Inflammatory macrophage treated with lipopolysaccharide for 4 hours (primary cell): ENCODE data around the gene FOXP3.
"Not testable (repeated sequence)": the region's sequence is repeated elsewhere in the genome, so short reads cannot be mapped to it uniquely, and the experiment has no call there.

Experiments used
- DNase-seq: peaks from one replicate; pipeline ENCODE4 v3.0.0-alpha.2; 2020

The FOXP3 gene

GRCh38 chrX:49264460-49264859 lies at the start of gene FOXP3:
Gene FOXP3 (minus strand): TSS chrX:49264710. CDS start chrX:49258505, 6,205 bp downstream.
- DNase-seq: no peak

GRCh38 chrX:49312176-49312575 lies 47.7 kb upstream of the FOXP3 start:
- peak; percentile 78 for DNase-seq

GRCh38 chrX:49310371-49310770 lies 45.9 kb upstream of the FOXP3 start:
- no peak for DNase-seq

GRCh38 chrX:49309401-49309981 lies 45.0 kb upstream of the FOXP3 start:
- peak; percentile 48 for DNase-seq

GRCh38 chrX:49308604-49309269 lies 44.2 kb upstream of the FOXP3 start:
- peak; percentile 80 for DNase-seq

GRCh38 chrX:49307775-49308174 lies 43.3 kb upstream of the FOXP3 start:
- DNase-seq: peak; percentile 1

GRCh38 chrX:49303346-49303745 lies 38.8 kb upstream of the FOXP3 start, which contains the start of gene GAGE10:
Gene GAGE10 (plus strand): TSS chrX:49303646. CDS start chrX:49304860, 1,214 bp downstream.
- no peak for DNase-seq

GRCh38 chrX:49300703-49301102 lies 36.2 kb upstream of the FOXP3 start:
- no peak for DNase-seq

- not testable (repeated sequence) for DNase-seq
Measured at GRCh38 chrX:49299293-49299692, 34.8 kb upstream of the FOXP3 start.

GRCh38 chrX:49292400-49293362 lies 28.2 kb upstream of the FOXP3 start:
- no peak for DNase-seq

GRCh38 chrX:49291615-49292337 lies 27.3 kb upstream of the FOXP3 start:
- peak; percentile 44 for DNase-seq

- no peak for DNase-seq
Measured at GRCh38 chrX:49290215-49290614, 25.7 kb upstream of the FOXP3 start.

- no peak for DNase-seq
Measured at GRCh38 chrX:49287665-49288064, 23.2 kb upstream of the FOXP3 start.

- no peak for DNase-seq
Measured at GRCh38 chrX:49286581-49286980, 22.1 kb upstream of the FOXP3 start.

GRCh38 chrX:49286136-49286535 lies 21.6 kb upstream of the FOXP3 start:
- DNase-seq: no peak

- DNase-seq: no peak
Measured at GRCh38 chrX:49284212-49284611, 19.7 kb upstream of the FOXP3 start.

GRCh38 chrX:49282647-49283011 lies 18.1 kb upstream of the FOXP3 start:
- DNase-seq: no peak

GRCh38 chrX:49278081-49278480 lies 13.6 kb upstream of the FOXP3 start:
- no peak for DNase-seq

GRCh38 chrX:49277535-49277830 lies 13.0 kb upstream of the FOXP3 start:
- no peak for DNase-seq

GRCh38 chrX:49276671-49277534 lies 12.4 kb upstream of the FOXP3 start:
- no peak for DNase-seq

GRCh38 chrX:49276207-49276606 lies 11.7 kb upstream of the FOXP3 start:
- no peak for DNase-seq

- DNase-seq: no peak
Measured at GRCh38 chrX:49273181-49273727, 8.7 kb upstream of the FOXP3 start.
